Peyer's patch (tissue), 4 donors: Measurements from ENCODE around the gene GIPC2. TPM values are rescaled to one million over a fixed set of nuclear protein-coding genes. Genes with fewer than 3 reads are reported as not detected.

ENCODE experiments used
- DNase-seq, 3 donors: peaks; one replicate each; pipeline ENCODE4 v3.0.0-alpha.2; 2017 to 2019
- H3K27ac ChIP-seq, 4 donors: fragments of 200-600 bp; sonication (generic); one replicate each; pipeline ENCODE4 v1.5.1; 2016 to 2019
- H3K27me3 ChIP-seq, 2 donors: fragments of 200-600 bp; sonication (generic); one replicate each; pipeline ENCODE4 v1.5.1; 2019
- H3K36me3 ChIP-seq, 3 donors: fragments of 200-600 bp; sonication (generic); one replicate each; pipeline ENCODE4 v1.5.1; 2016 to 2019
- H3K4me1 ChIP-seq, 4 donors: fragments of 200-600 bp; sonication (generic); one replicate each; pipeline ENCODE4 v1.5.1; 2016 to 2019
- H3K4me3 ChIP-seq, 4 donors: fragments of 200-600 bp; sonication (generic); 1 replicate in 3 of 4; 2 replicates in 1 of 4; pipeline ENCODE4 v1.5.1; 2016 to 2019; ENCODE audit warnings: mild to moderate bottlenecking in 1 of 4
- H3K9me3 ChIP-seq, 4 donors: fragments of 200-600 bp; sonication (generic); one replicate each; pipeline ENCODE4 v1.5.1; 2016 to 2019; ENCODE audit warnings: mild to moderate bottlenecking in 1 of 4
- CTCF ChIP-seq, 6 experiments: fragments of 450-650 bp in 4 of 6; fragments of 200-600 bp in 2 of 6; sonication (generic) in 1 of 6; IDR thresholded peaks; one replicate each; pipeline ENCODE4 v1.5.1; 2017 to 2019; ENCODE audit warnings: antibody characterized with exemption in 6 of 6, mild to moderate bottlenecking in 3 of 6, moderate library complexity in 1 of 6
- small RNA-seq, 2 donors: library from RNA; depleted of rRNA; stranded (forward); fragments of <200 nt; gene quantifications; one replicate each; pipeline ENCODE3, GENCODE V24; 2016
- total RNA-seq, 4 donors: library from RNA; depleted of rRNA; stranded (reverse); fragments of >200 nt; gene quantifications; one replicate each; pipeline ENCODE4 v1.1.0, GENCODE V29; 2016

Gene GIPC2
- total RNA-seq, 4 donors from 2014 or later, result 21.5 to 103 (median 52.2) TPM

GRCh38 chr1:78184460-78185072 is 138.8 kb downstream of the GIPC2 start:
- Histone ChIP-seq H3K27me3 (no peaks in the 10 kb centered on the region), H3K9me3 (no peaks in the 10 kb centered on the region), H3K27ac (no peak overlapping the region), H3K36me3 (no peaks in the 10 kb centered on the region), H3K4me1 (no peaks in the 10 kb centered on the region), H3K4me3 (no peak overlapping the region)
- DNase-seq, result no peak
- no peak for TF ChIP-seq CTCF (IDR thresholded peaks at IDR 0.05)

Small RNAs within 50 kb of the gene (small RNA-seq; reads per million reads assigned to genes)
- 0 reads per million in 2 donors for gene AC103591.3
- gene RNA5SP22, result 0 reads per million in 2 donors
- gene RNU6-1102P, result 0 reads per million in 2 donors

Other genes with a start within 250 kb of the GIPC2 start
- gene NEXN, start 157.3 kb upstream of the GIPC2 start, total RNA-seq, result 10 to 100 TPM in 2 of 4 donors, 1 to 10 TPM in 2; 5.6 to 38.0 (median 10.5) TPM
- gene FUBP1, start 66.9 kb upstream of the GIPC2 start, total RNA-seq, result 100 to 1,000 TPM in 3 of 4 donors, 10 to 100 TPM in 1; 76.4 to 196 (median 129) TPM
- gene DNAJB4, start 41.0 kb upstream of the GIPC2 start, total RNA-seq, result 10 to 100 TPM in 3 of 4 donors, 1 to 10 TPM in 1; 8.8 to 38.0 (median 13.4) TPM